ENCODE data around the gene ECT2L.

GRCh38 chr6:138945354-138945753 lies 149.5 kb downstream of the ECT2L start:
- TF ChIP-seq EZH2 (IDR thresholded peaks at IDR 0.05) = no peak
- no peak for TF ChIP-seq FOXP2 (optimal IDR thresholded peaks at IDR 0.05; ENCODE audit: control extremely low read depth, extremely low read length, insufficient read depth)
- TF ChIP-seq POLR2AphosphoS5 (IDR thresholded peaks at IDR 0.05; ENCODE audit: borderline replicate concordance, low read depth, low read length) = no peak
